Measurements from ENCODE around the gene LENG9. TPM values are rescaled to one million over a fixed set of nuclear protein-coding genes. Genes with fewer than 3 reads are reported as not detected.
"Not testable (repeated sequence)": the region's sequence is repeated elsewhere in the genome, so short reads cannot be mapped to it uniquely, and the experiment has no call there.

Gene LENG9
- polyA plus RNA-seq, 3 donors = 5.7 to 19.7 (median 7.3) TPM

- H3K27ac ChIP-seq (ENCODE audit: low read depth, low read length) = no peak overlapping the region
- 61 to 89% (median 86%) methylated on average over 11 of the region's 11 CpGs for WGBS, 3 donors
Measured at GRCh38 chr19:54451997-54452396, 11.6 kb downstream of the LENG9 start.

- no peak overlapping the region for H3K27ac ChIP-seq (ENCODE audit: low read depth, low read length)
- 34 to 56% (median 48%) methylated on average over 9 of the region's 9 CpGs for WGBS, 3 donors
Measured at GRCh38 chr19:54451331-54451871, 12.2 kb downstream of the LENG9 start.

- WGBS, 3 donors = 0 to 1% (median 1%) methylated on average over 19 to 21 of the region's 21 CpGs
Measured at GRCh38 chr19:54449701-54450069, 13.9 kb downstream of the LENG9 start.

GRCh38 chr19:54448774-54449700 is 14.5 kb downstream of the LENG9 start, which contains the start of gene LENG8:
Gene LENG8, plus strand, starts transcription at chr19:54449199. Its CDS starts 2,146 bp downstream, at chr19:54451345.
- H3K27ac ChIP-seq (ENCODE audit: low read depth, low read length) = peak within 1 kb of the TSS; percentile 72
- WGBS, 3 donors = 0 to 1% (median 0%) methylated on average over 89 to 96 of the region's 96 CpGs

More at GRCh38 chr19:54449701-54450069, 13.9 kb downstream of the LENG9 start:
- peak overlapping the region; percentile 38 for H3K27ac ChIP-seq (ENCODE audit: low read depth, low read length)

GRCh38 chr19:54448040-54448773 is 15.4 kb downstream of the LENG9 start:
- 0 to 1% (median 0%) methylated on average over 34 of the region's 34 CpGs for WGBS, 3 donors
- H3K27ac ChIP-seq (ENCODE audit: low read depth, low read length) = peak overlapping the region; percentile 72

GRCh38 chr19:54446349-54446748 is 17.2 kb downstream of the LENG9 start:
- not testable (repeated sequence) for H3K27ac ChIP-seq (ENCODE audit: low read depth, low read length)
- 65 to 95% (median 93%) methylated on average over 15 of the region's 15 CpGs for WGBS, 3 donors

GRCh38 chr19:54444737-54445136 is 18.8 kb downstream of the LENG9 start:
- WGBS, 3 donors = 55 to 86% (median 81%) methylated on average over 7 of the region's 7 CpGs
- no peak overlapping the region for H3K27ac ChIP-seq (ENCODE audit: low read depth, low read length)

- 49 to 93% (median 91%) methylated on average over 5 of the region's 5 CpGs for WGBS, 3 donors
- no peak overlapping the region for H3K27ac ChIP-seq (ENCODE audit: low read depth, low read length)
Measured at GRCh38 chr19:54440641-54441040, 22.9 kb downstream of the LENG9 start.

GRCh38 chr19:54439174-54439851 is 24.3 kb downstream of the LENG9 start:
- no peak overlapping the region for H3K27ac ChIP-seq (ENCODE audit: low read depth, low read length)
- 25 to 69% (median 68%) methylated on average over 15 of the region's 15 CpGs for WGBS, 3 donors

- WGBS, 3 donors = 76 to 80% (median 78%) methylated on average over 10 of the region's 10 CpGs
- H3K27ac ChIP-seq (ENCODE audit: low read depth, low read length) = no peak overlapping the region
Measured at GRCh38 chr19:54436628-54437252, 26.8 kb downstream of the LENG9 start.

- WGBS, 3 donors = 60 to 66% (median 62%) methylated on average over 11 to 15 of the region's 15 CpGs
- H3K27ac ChIP-seq (ENCODE audit: low read depth, low read length) = no peak overlapping the region
Measured at GRCh38 chr19:54436031-54436523, 27.5 kb downstream of the LENG9 start.

GRCh38 chr19:54435551-54436016 is 28.0 kb downstream of the LENG9 start:
- 47 to 62% (median 59%) methylated on average over 11 to 16 of the region's 16 CpGs for WGBS, 3 donors
- no peak overlapping the region for H3K27ac ChIP-seq (ENCODE audit: low read depth, low read length)

- 45 to 52% (median 48%) methylated on average over 11 of the region's 11 CpGs for WGBS, 3 donors
Measured at GRCh38 chr19:54434873-54435214, 28.7 kb downstream of the LENG9 start.

GRCh38 chr19:54434112-54434872 is 29.3 kb downstream of the LENG9 start:
- H3K27ac ChIP-seq (ENCODE audit: low read depth, low read length) = peak overlapping the region; percentile 46
- WGBS, 3 donors = 42 to 65% (median 60%) methylated on average over 23 of the region's 23 CpGs

More at GRCh38 chr19:54434873-54435214, 28.7 kb downstream of the LENG9 start:
- H3K27ac ChIP-seq (ENCODE audit: low read depth, low read length) = no peak overlapping the region

- WGBS, 3 donors = 91 to 97% (median 92%) methylated on average over 5 of the region's 5 CpGs
- peak overlapping the region; percentile 46 for H3K27ac ChIP-seq (ENCODE audit: low read depth, low read length)
Measured at GRCh38 chr19:54433697-54434096, 29.9 kb downstream of the LENG9 start.

- WGBS, 3 donors = 56 to 75% (median 68%) methylated on average over 10 of the region's 10 CpGs
Measured at GRCh38 chr19:54432144-54432738, 31.3 kb downstream of the LENG9 start.

More at GRCh38 chr19:54432144-54432738, 31.3 kb downstream of the LENG9 start:
- H3K27ac ChIP-seq (ENCODE audit: low read depth, low read length) = no peak overlapping the region
